CD4-positive, alpha-beta T cell (primary cell): ENCODE measurements around the gene ENAH. TPM values are rescaled to one million over a fixed set of nuclear protein-coding genes. Genes with fewer than 3 reads are reported as not detected.

Experiments used
- ATAC-seq: fragments of 200-7000 bp; cut with Tn5 transposase; one replicate; pipeline ENCODE4 v1.10.0; 2022; ENCODE audit warnings: mild to moderate bottlenecking; ENCODE audit not compliant: poor library complexity
- CTCF ChIA-PET: fragments of 350-600 bp; sonication (Branson Sonifier 250); formaldehyde crosslinking; loops from one replicate; lab custom pipeline; 2021; ENCODE audit warnings: antibody characterized with exemption, inconsistent platforms; lab: Charles Lee
- POLR2A ChIA-PET: fragments of 350-600 bp; sonication (Branson Sonifier 250); formaldehyde crosslinking; loops from one replicate; lab custom pipeline; 2021; ENCODE audit warnings: antibody characterized with exemption, inconsistent platforms; lab: Charles Lee
- DNase-seq, 14 experiments: peaks; one replicate each; pipeline ENCODE4 v3.0.0-alpha.2; 2013 to 2020; ENCODE audit warnings: mixed read lengths in 2 of 14
- H3K27ac ChIP-seq, 2 donors: one replicate each; pipeline versions ENCODE4 v1.5.1 to v1.7.0; 2013; ENCODE audit warnings: low read length in 2 of 2, low read depth in 1 of 2, mild to moderate bottlenecking in 1 of 2
- H3K27me3 ChIP-seq, 2 experiments: 1 replicate in 1 of 2; 2 replicates in 1 of 2; pipeline versions ENCODE4 v1.6.1 to v1.7.0; 2013; ENCODE audit warnings: low read length in 2 of 2, control low read depth in 1 of 2, mild to moderate bottlenecking in 1 of 2, moderate library complexity in 1 of 2; ENCODE audit not compliant: insufficient read depth in 2 of 2, control insufficient read depth in 1 of 2
- H3K36me3 ChIP-seq: one replicate; pipeline ENCODE4 v1.6.1; 2013; ENCODE audit warnings: low read length, control low read depth; ENCODE audit not compliant: insufficient read depth
- H3K4me1 ChIP-seq: one replicate; pipeline ENCODE4 v1.6.1; 2013; ENCODE audit warnings: low read length, control low read depth; ENCODE audit not compliant: insufficient read depth
- H3K4me3 ChIP-seq: one replicate; pipeline ENCODE4 v1.5.1; 2013; ENCODE audit warnings: mild to moderate bottlenecking, low read length, moderate library complexity
- H3K9me3 ChIP-seq, 2 experiments: 1 replicate in 1 of 2; 2 replicates in 1 of 2; pipeline versions ENCODE4 v1.6.1 to v1.7.0; 2013; ENCODE audit warnings: low read length in 2 of 2, mild to moderate bottlenecking in 2 of 2, control low read depth in 1 of 2, moderate library complexity in 1 of 2; ENCODE audit not compliant: control insufficient read depth in 1 of 2, insufficient read depth in 1 of 2
- H3K27ac Mint-ChIP-seq: one replicate; pipeline ENCODE4 v1.8.0; 2020; ENCODE audit warnings: mixed read lengths
- H3K27me3 Mint-ChIP-seq: one replicate; pipeline ENCODE4 v1.8.0; 2021; ENCODE audit warnings: mixed read lengths
- H3K36me3 Mint-ChIP-seq: one replicate; pipeline ENCODE4 v1.8.0; 2021; ENCODE audit warnings: low read depth, mixed read lengths
- H3K4me1 Mint-ChIP-seq: one replicate; pipeline ENCODE4 v1.8.0; 2021; ENCODE audit warnings: low read depth, mixed read lengths
- H3K4me3 Mint-ChIP-seq: one replicate; pipeline ENCODE4 v1.8.0; 2020; ENCODE audit warnings: mild to moderate bottlenecking, mixed read lengths
- H3K9me3 Mint-ChIP-seq: one replicate; pipeline ENCODE4 v1.8.0; 2020; ENCODE audit warnings: mixed read lengths
- CTCF ChIP-seq: fragments of 200-600 bp; IDR thresholded peaks from one replicate; pipeline ENCODE4 v1.8.0; 2022; ENCODE audit warnings: antibody characterized with exemption, mild to moderate bottlenecking
- intact Hi-C, 2 experiments: fragments of 100-400 bp; cut with DNase I in 1 of 2; cut with micrococcal nuclease in 1 of 2; formaldehyde crosslinking; loops; one replicate each; pipeline versions ENCODE4 v1.15.1 to v1.9.0; 2023 to 2025; cut with DNase I, micrococcal nuclease
- total RNA-seq, 174 experiments: library from RNA in 2 of 174; stranded (reverse) in 2 of 174; gene quantifications; one replicate each; pipeline ENCODE4 v1.2.3 and lab custom pipeline; 2021 to 2026

Gene ENAH
- total RNA-seq, 2 experiments from 2014 or later, result not detected

- Histone ChIP-seq H3K4me1 (peaks cover 43% of the 10 kb centered on the region), H3K4me3 (no peak overlapping the region), H3K27ac (no peak overlapping the region), H3K9me3 (no peaks in the 10 kb centered on the region), H3K36me3 (no peaks in the 10 kb centered on the region), H3K27me3 (no peaks in the 10 kb centered on the region)
- CTCF ChIA-PET, result interaction anchor here (1.8 kb wide), 1 partner anchor 14 kb away, joined by 7 read pairs; no protein-coding TSS in a partner anchor
- H3K4me3 Mint-ChIP-seq, result no peak overlapping the region
- POLR2A ChIA-PET, result interaction anchor here (0.7 to 2.4 kb wide), 4 partner anchors 16 to 538 kb away, joined by 3 to 16 read pairs (median 8); partner anchors contain the start of genes LBR and SDE2
- intact Hi-C loops, result loop anchor here in 1 of 2 experiments (1.0 kb wide), 1 partner anchor 15 kb away; no protein-coding TSS in a partner anchor
- H3K36me3 Mint-ChIP-seq, result no peaks in the 10 kb centered on the region
- ATAC-seq (peak; percentile 74), DNase-seq (peak in 9 of 14 experiments; percentile 21 to 87 (median 46))
- H3K9me3 Mint-ChIP-seq, result no peaks in the 10 kb centered on the region
- H3K27me3 Mint-ChIP-seq, result no peaks in the 10 kb centered on the region
- TF ChIP-seq CTCF, result no peak
- H3K27ac Mint-ChIP-seq, result peak overlapping the region; percentile 31
- peaks cover 30% of the 10 kb centered on the region for H3K4me1 Mint-ChIP-seq
Observed at GRCh38 chr1:225460737-225461532, 192.0 kb downstream of the ENAH start.

- Mint-ChIP-seq H3K27ac (peak overlapping the region; percentile 31), H3K9me3 (no peaks in the 10 kb centered on the region), H3K4me1 (peaks cover 26% of the 10 kb centered on the region), H3K27me3 (no peaks in the 10 kb centered on the region), H3K4me3 (no peak overlapping the region), H3K36me3 (no peaks in the 10 kb centered on the region)
- ATAC-seq (no peak), DNase-seq (no peak)
- POLR2A ChIA-PET, result interaction anchor here (0.7 to 2.4 kb wide), 4 partner anchors 15 to 539 kb away, joined by 3 to 16 read pairs (median 8); partner anchors contain the start of genes LBR and SDE2
- no peaks in the 10 kb centered on the region for H3K36me3 ChIP-seq
- peaks cover 36% of the 10 kb centered on the region for H3K4me1 ChIP-seq
- no peaks in the 10 kb centered on the region for H3K9me3 ChIP-seq
- CTCF ChIA-PET, result interaction anchor here (1.8 kb wide), 1 partner anchor 14 kb away, joined by 7 read pairs; no protein-coding TSS in a partner anchor
- H3K4me3 ChIP-seq, result no peak overlapping the region
- intact Hi-C loops, result loop anchor here in 1 of 2 experiments (1.0 kb wide), 1 partner anchor 14 kb away; no protein-coding TSS in a partner anchor
- H3K27me3 ChIP-seq, result no peaks in the 10 kb centered on the region
- no peak for TF ChIP-seq CTCF
- H3K27ac ChIP-seq, result no peak overlapping the region
Observed at GRCh38 chr1:225460021-225460736, 192.7 kb downstream of the ENAH start.

GRCh38 chr1:225458222-225458631 lies 194.7 kb downstream of the ENAH start:
- Histone ChIP-seq H3K36me3 (no peaks in the 10 kb centered on the region), H3K27ac (no peak overlapping the region), H3K4me3 (no peak overlapping the region), H3K27me3 (no peaks in the 10 kb centered on the region), H3K9me3 (no peaks in the 10 kb centered on the region), H3K4me1 (peaks cover 36% of the 10 kb centered on the region)
- no peak for TF ChIP-seq CTCF
- H3K27me3 Mint-ChIP-seq, result no peaks in the 10 kb centered on the region
- no peaks in the 10 kb centered on the region for H3K9me3 Mint-ChIP-seq
- no peak overlapping the region for H3K27ac Mint-ChIP-seq
- H3K4me3 Mint-ChIP-seq, result no peak overlapping the region
- no peaks in the 10 kb centered on the region for H3K36me3 Mint-ChIP-seq
- ATAC-seq, result no peak
- intact Hi-C loops, result no loop called here
- POLR2A ChIA-PET, result interaction anchor here (1.3 kb wide), 1 partner anchor 30 kb away, joined by 3 read pairs; the partner anchor contains the start of gene LBR
- CTCF ChIA-PET, result no interaction called here
- peaks cover 34% of the 10 kb centered on the region for H3K4me1 Mint-ChIP-seq
- DNase-seq, result no peak
